Smooth muscle cell (in vitro differentiated cells): ENCODE data around the gene ERICH6B. TPM values are rescaled to one million over a fixed set of nuclear protein-coding genes. Genes with fewer than 3 reads are reported as not detected.

Experiments
- DNase-seq: peaks from one replicate; lab custom pipeline; 2025; ENCODE audit not compliant: unreplicated experiment; lab: John Stamatoyannopoulos, UW
- H2AFZ ChIP-seq: fragments of 200-600 bp; sonication (generic); 2 replicates; pipeline ENCODE4 v1.6.0; 2016; ENCODE audit warnings: antibody characterized with exemption, low read depth, mild to moderate bottlenecking
- H3F3A ChIP-seq: fragments of 200-600 bp; sonication (generic); 2 replicates; pipeline ENCODE4 v1.6.0; 2017; ENCODE audit warnings: antibody characterized with exemption, low read depth
- H3K27ac ChIP-seq: fragments of 200-600 bp; sonication (generic); 2 replicates; pipeline ENCODE4 v1.5.1; 2016; ENCODE audit warnings: low read depth, mild to moderate bottlenecking
- H3K27me3 ChIP-seq: fragments of 200-600 bp; sonication (generic); 2 replicates; pipeline ENCODE4 v1.6.1; 2016; ENCODE audit warnings: low read depth, mild to moderate bottlenecking
- H3K36me3 ChIP-seq: fragments of 200-600 bp; sonication (generic); 2 replicates; pipeline ENCODE4 v1.5.1; 2016; ENCODE audit warnings: low read depth
- H3K4me1 ChIP-seq: fragments of 200-600 bp; sonication (generic); 2 replicates; pipeline ENCODE4 v1.5.1; 2016; ENCODE audit warnings: low read depth
- H3K4me2 ChIP-seq: fragments of 200-600 bp; sonication (generic); 2 replicates; pipeline ENCODE4 v1.6.0; 2016; ENCODE audit warnings: mild to moderate bottlenecking
- H3K4me3 ChIP-seq: fragments of 200-600 bp; sonication (generic); 2 replicates; pipeline ENCODE4 v1.5.1; 2016; ENCODE audit warnings: mild to moderate bottlenecking
- H3K79me2 ChIP-seq: fragments of 200-600 bp; sonication (generic); 2 replicates; pipeline ENCODE4 v1.6.0; 2016; ENCODE audit warnings: low read depth, mild to moderate bottlenecking
- H3K9ac ChIP-seq: fragments of 200-600 bp; sonication (generic); 2 replicates; pipeline ENCODE4 v1.6.0; 2016; ENCODE audit warnings: low read depth
- H3K9me3 ChIP-seq: fragments of 200-600 bp; sonication (generic); replicated peaks from 2 replicates; pipeline ENCODE4 v1.5.1; 2016; ENCODE audit warnings: low read depth
- H4K20me1 ChIP-seq: fragments of 200-600 bp; sonication (generic); 2 replicates; pipeline ENCODE4 v1.6.0; 2016; ENCODE audit warnings: low read depth
- CTCF ChIP-seq: fragments of 200-600 bp; sonication (generic); IDR thresholded peaks from 2 replicates; pipeline ENCODE4 v1.5.1; 2017; ENCODE audit warnings: borderline replicate concordance, mild to moderate bottlenecking, antibody characterized with exemption; ENCODE audit not compliant: insufficient read depth, poor library complexity, severe bottlenecking
- WGBS: methylation state at CpG from one replicate; pipeline ENCODE4 v1.1.7; 2016; ENCODE audit warnings: low lambda C conversion rate; 5-methylcytosine and 5-hydroxymethylcytosine counted together
- polyA plus RNA-seq: library from polyadenylated mRNA; unstranded; fragments of >200 nt; fragmentation: Nextera tagmentation; extraction: Ambion mirVana; gene quantifications from 2 replicates; pipeline ENCODE4 v1.2.1, GENCODE V29; 2016
- total RNA-seq: library from RNA; depleted of rRNA; stranded (reverse); fragments of >200 nt; gene quantifications from 2 replicates; pipeline ENCODE4 v1.2.3, GENCODE V29; 2014

The ERICH6B gene
- total and polyA plus RNA-seq, 2 experiments from 2014 or later, result 0.33 TPM; not detected in 1

- Histone ChIP-seq H3K4me1 (no peaks in the 10 kb centered on the region), H2AFZ (no peak overlapping the region), H3K9me3 (no peaks in the 10 kb centered on the region), H3K36me3 (no peaks in the 10 kb centered on the region), H3F3A (no peaks in the 10 kb centered on the region), H3K4me2 (no peak overlapping the region), H4K20me1 (no peaks in the 10 kb centered on the region), H3K27ac (no peak overlapping the region), H3K9ac (no peak overlapping the region), H3K4me3 (no peak overlapping the region), H3K27me3 (no peaks in the 10 kb centered on the region), H3K79me2 (no peaks in the 10 kb centered on the region)
- WGBS, result 95% methylated on average over 4 of the region's 4 CpGs
- no peak for TF ChIP-seq CTCF
- DNase-seq, result no peak
Observed at GRCh38 chr13:45554604-45555109, 60.9 kb downstream of the ERICH6B start.

GRCh38 chr13:45548281-45548680 is 67.3 kb downstream of the ERICH6B start:
- H3K27me3 ChIP-seq, result no peaks in the 10 kb centered on the region
- 82% methylated on average over 6 of the region's 6 CpGs for WGBS
- H3K4me3 ChIP-seq, result no peak overlapping the region
- no peak overlapping the region for H2AFZ ChIP-seq
- no peaks in the 10 kb centered on the region for H4K20me1 ChIP-seq
- no peak for TF ChIP-seq CTCF
- no peak overlapping the region for H3K9ac ChIP-seq
- H3K36me3 ChIP-seq, result no peaks in the 10 kb centered on the region
- H3K4me2 ChIP-seq, result no peak overlapping the region
- no peaks in the 10 kb centered on the region for H3K79me2 ChIP-seq
- DNase-seq, result no peak
- H3K4me1 ChIP-seq, result no peaks in the 10 kb centered on the region
- H3K27ac ChIP-seq, result no peak overlapping the region
- no peaks in the 10 kb centered on the region for H3F3A ChIP-seq
- no peaks in the 10 kb centered on the region for H3K9me3 ChIP-seq

- Histone ChIP-seq H3K9ac (no peak overlapping the region), H3K27ac (no peak overlapping the region), H3F3A (no peaks in the 10 kb centered on the region), H3K36me3 (no peaks in the 10 kb centered on the region), H3K79me2 (no peaks in the 10 kb centered on the region), H3K4me3 (no peak overlapping the region), H2AFZ (no peak overlapping the region), H4K20me1 (no peaks in the 10 kb centered on the region), H3K4me1 (no peaks in the 10 kb centered on the region), H3K27me3 (no peaks in the 10 kb centered on the region), H3K9me3 (no peaks in the 10 kb centered on the region), H3K4me2 (no peak overlapping the region)
- no peak for TF ChIP-seq CTCF
- 92% methylated on average over 8 of the region's 8 CpGs for WGBS
- no peak for DNase-seq
Observed at GRCh38 chr13:45546410-45546765, 69.2 kb downstream of the ERICH6B start.

- no peaks in the 10 kb centered on the region for H3K36me3 ChIP-seq
- no peak overlapping the region for H3K4me2 ChIP-seq
- no peak for TF ChIP-seq CTCF
- no peak overlapping the region for H3K9ac ChIP-seq
- H4K20me1 ChIP-seq, result no peaks in the 10 kb centered on the region
- no peak overlapping the region for H3K4me3 ChIP-seq
- no peaks in the 10 kb centered on the region for H3K4me1 ChIP-seq
- 83% methylated on average over 6 of the region's 6 CpGs for whole genome bisulfite sequencing
- no peaks in the 10 kb centered on the region for H3K9me3 ChIP-seq
- no peak overlapping the region for H3K27ac ChIP-seq
- no peak overlapping the region for H2AFZ ChIP-seq
- no peaks in the 10 kb centered on the region for H3K79me2 ChIP-seq
- no peak for DNase-seq
- H3F3A ChIP-seq, result no peaks in the 10 kb centered on the region
- no peaks in the 10 kb centered on the region for H3K27me3 ChIP-seq
Observed at GRCh38 chr13:45545686-45546409, 69.7 kb downstream of the ERICH6B start.
